ENCODE data around the gene INKA2. TPM values are rescaled to one million over a fixed set of nuclear protein-coding genes. Genes with fewer than 3 reads are reported as not detected.

INKA2 gene
- total and polyA plus RNA-seq, 4 donors: 0.26 to 0.67 (median 0.52) TPM

GRCh38 chr1:111736548-111737215 lies 2.5 kb downstream of the INKA2 start:
- Histone ChIP-seq H3K4me3 (ENCODE audit: low read depth in 1 of 3, low read length in 3 of 3) (no peak overlapping the region), H3K27me3 (ENCODE audit: control insufficient read depth in 4 of 4, insufficient read depth in 4 of 4, low read length in 3 of 4) (no peaks in the 10 kb centered on the region), H3K36me3 (ENCODE audit: control insufficient read depth in 4 of 4, insufficient read depth in 3 of 4, low read depth in 1 of 4, low read length in 3 of 4) (no peaks in the 10 kb centered on the region), H3K4me1 (ENCODE audit: control insufficient read depth in 4 of 4, insufficient read depth in 4 of 4, low read length in 3 of 4) (peaks cover 7 to 30% (median 17%) of the 10 kb centered on the region in 4 donors), H3K27ac (ENCODE audit: low read depth in 1 of 2, low read length in 2 of 2) (no peak overlapping the region), H3K9ac (ENCODE audit: low read depth in 1 of 2, low read length in 2 of 2) (no peak overlapping the region), H3K9me3 (ENCODE audit: control insufficient read depth in 4 of 4, low read length in 3 of 4) (no peaks in the 10 kb centered on the region)
- no peak for TF ChIP-seq NR2F2 (IDR thresholded peaks at IDR 0.05)
- no peak for TF ChIP-seq HNF4G (IDR thresholded peaks at IDR 0.05)
- TF ChIP-seq YY1 (IDR thresholded peaks at IDR 0.05): no peak
- no peak for TF ChIP-seq FOXA2 (IDR thresholded peaks at IDR 0.05)
- no peak for TF ChIP-seq ZBTB33 (IDR thresholded peaks at IDR 0.05)
- no peak for TF ChIP-seq HNF4A (conservative IDR thresholded peaks at IDR 0.05)
- TF ChIP-seq REST (IDR thresholded peaks at IDR 0.05): no peak
- no peak for TF ChIP-seq TAF1 (conservative IDR thresholded peaks at IDR 0.05)
- no peak for TF ChIP-seq SP1 (IDR thresholded peaks at IDR 0.05)
- TF ChIP-seq, protein P1, sequence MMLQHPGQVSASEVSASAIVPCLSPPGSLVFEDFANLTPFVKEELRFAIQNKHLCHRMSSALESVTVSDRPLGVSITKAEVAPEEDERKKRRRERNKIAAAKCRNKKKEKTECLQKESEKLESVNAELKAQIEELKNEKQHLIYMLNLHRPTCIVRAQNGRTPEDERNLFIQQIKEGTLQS (IDR thresholded peaks at IDR 0.05): no peak
- no peak for TF ChIP-seq RAD21 (IDR thresholded peaks at IDR 0.05)
- TF ChIP-seq FOXA1 (IDR thresholded peaks at IDR 0.05): no peak
- no peak for TF ChIP-seq RXRA (IDR thresholded peaks at IDR 0.05)
- TF ChIP-seq, protein P2, sequence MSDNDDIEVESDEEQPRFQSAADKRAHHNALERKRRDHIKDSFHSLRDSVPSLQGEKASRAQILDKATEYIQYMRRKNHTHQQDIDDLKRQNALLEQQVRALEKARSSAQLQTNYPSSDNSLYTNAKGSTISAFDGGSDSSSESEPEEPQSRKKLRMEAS (IDR thresholded peaks at IDR 0.05): no peak
- no peak for TF ChIP-seq EGR1 (IDR thresholded peaks at IDR 0.05; ENCODE audit: low read depth in 2 of 2)
- no peak for TF ChIP-seq GABPA (IDR thresholded peaks at IDR 0.05 in 1 of 2, conservative IDR thresholded peaks at IDR 0.05 in 1 of 2)
- no peak for DNase-seq (ENCODE audit: low spot score)
- WGBS: 75% methylated on average over 4 of the region's 4 CpGs

- no peak for DNase-seq (ENCODE audit: low spot score)
- Histone ChIP-seq H3K9me3 (ENCODE audit: control insufficient read depth in 4 of 4, low read length in 3 of 4) (no peaks in the 10 kb centered on the region), H3K27ac (ENCODE audit: low read depth in 1 of 2, low read length in 2 of 2) (no peak overlapping the region), H3K27me3 (ENCODE audit: control insufficient read depth in 4 of 4, insufficient read depth in 4 of 4, low read length in 3 of 4) (no peaks in the 10 kb centered on the region), H3K36me3 (ENCODE audit: control insufficient read depth in 4 of 4, insufficient read depth in 3 of 4, low read depth in 1 of 4, low read length in 3 of 4) (no peaks in the 10 kb centered on the region), H3K4me3 (ENCODE audit: low read depth in 1 of 3, low read length in 3 of 3) (no peak overlapping the region), H3K9ac (ENCODE audit: low read depth in 1 of 2, low read length in 2 of 2) (no peak overlapping the region), H3K4me1 (ENCODE audit: control insufficient read depth in 4 of 4, insufficient read depth in 4 of 4, low read length in 3 of 4) (peaks cover 7 to 30% (median 17%) of the 10 kb centered on the region in 4 donors)
- no peak for TF ChIP-seq HNF4G (IDR thresholded peaks at IDR 0.05)
- TF ChIP-seq ZBTB33 (IDR thresholded peaks at IDR 0.05): no peak
- no peak for TF ChIP-seq REST (IDR thresholded peaks at IDR 0.05)
- TF ChIP-seq JUND (IDR thresholded peaks at IDR 0.05): no peak
- no peak for TF ChIP-seq GABPA (IDR thresholded peaks at IDR 0.05 in 1 of 2, conservative IDR thresholded peaks at IDR 0.05 in 1 of 2)
- no peak for TF ChIP-seq RAD21 (IDR thresholded peaks at IDR 0.05)
- WGBS: 92% methylated on average over 8 of the region's 8 CpGs
Measured at GRCh38 chr1:111735858-111736544, 3.2 kb downstream of the INKA2 start.
